Right cardiac atrium (tissue), 5 donors: Measurements from ENCODE around the gene ARAP2. TPM values are rescaled to one million over a fixed set of nuclear protein-coding genes. Genes with fewer than 3 reads are reported as not detected.

Source experiments
- ATAC-seq, 2 donors: fragments of 200-7000 bp; cut with Tn5 transposase; one replicate each; pipeline versions ENCODE4 v1.8.0 to v1.9.1; 2020; ENCODE audit warnings: moderate library complexity in 2 of 2, mild to moderate bottlenecking in 1 of 2
- DNase-seq, 3 donors: peaks; one replicate each; pipeline ENCODE4 v3.0.0-alpha.2; 2020
- H3K27ac ChIP-seq: one replicate; pipeline ENCODE4 v1.5.1; 2013; ENCODE audit warnings: mild to moderate bottlenecking, low read length, control low read depth, moderate library complexity
- H3K27me3 ChIP-seq: one replicate; pipeline ENCODE4 v1.6.1; 2013; ENCODE audit not compliant: control insufficient read depth, insufficient read depth
- H3K4me1 ChIP-seq: one replicate; pipeline ENCODE4 v1.6.1; 2013; ENCODE audit warnings: low read length; ENCODE audit not compliant: control insufficient read depth, insufficient read depth
- H3K4me3 ChIP-seq: one replicate; pipeline ENCODE4 v1.5.1; 2013; ENCODE audit warnings: low read length, control low read depth
- H3K9me3 ChIP-seq: one replicate; pipeline ENCODE4 v1.6.1; 2013; ENCODE audit warnings: low read length; ENCODE audit not compliant: control insufficient read depth
- WGBS: extraction: QIAGEN DNeasy Blood & Tissue Kit; methylation state at CpG from one replicate; pipeline ENCODE4 v1.1.7; 2013; 5-methylcytosine and 5-hydroxymethylcytosine counted together
- intact Hi-C, 4 donors: fragments of 100-400 bp; cut with DNase I; formaldehyde crosslinking; loops; one replicate each; pipeline versions ENCODE4 v1.11.0 to v1.14.0; 2022 to 2023
- polyA plus RNA-seq: library from polyadenylated mRNA; stranded (reverse); fragments of 200-250 nt; gene quantifications from one replicate; pipeline ENCODE4 v1.2.3, GENCODE V29; 2013
- total RNA-seq, 4 donors: library from RNA; stranded (reverse); fragmentation: NEBNext Ultra II Directional; extraction: Animal tissue kit (Norgen Biotek cat#: 25700); gene quantifications; one replicate each; pipeline ENCODE4 v1.2.1, GENCODE V29; 2021
- donor health status: healthy with polysubstance abuse.
- donor health status: DM: no; HTN: yes; CAD: no.
- donor health status: DM: no; HTN: no; CAD: no.
- donor health status: DM: no; HTN: yes; CAD: no; lungs with severe emphysema.
- donor health status: DM: yes; HTN: yes; CAD: no.

The ARAP2 gene
- total and polyA plus RNA-seq, 5 donors, result 0.72 to 9.4 (median 3.7) TPM

DNA sequence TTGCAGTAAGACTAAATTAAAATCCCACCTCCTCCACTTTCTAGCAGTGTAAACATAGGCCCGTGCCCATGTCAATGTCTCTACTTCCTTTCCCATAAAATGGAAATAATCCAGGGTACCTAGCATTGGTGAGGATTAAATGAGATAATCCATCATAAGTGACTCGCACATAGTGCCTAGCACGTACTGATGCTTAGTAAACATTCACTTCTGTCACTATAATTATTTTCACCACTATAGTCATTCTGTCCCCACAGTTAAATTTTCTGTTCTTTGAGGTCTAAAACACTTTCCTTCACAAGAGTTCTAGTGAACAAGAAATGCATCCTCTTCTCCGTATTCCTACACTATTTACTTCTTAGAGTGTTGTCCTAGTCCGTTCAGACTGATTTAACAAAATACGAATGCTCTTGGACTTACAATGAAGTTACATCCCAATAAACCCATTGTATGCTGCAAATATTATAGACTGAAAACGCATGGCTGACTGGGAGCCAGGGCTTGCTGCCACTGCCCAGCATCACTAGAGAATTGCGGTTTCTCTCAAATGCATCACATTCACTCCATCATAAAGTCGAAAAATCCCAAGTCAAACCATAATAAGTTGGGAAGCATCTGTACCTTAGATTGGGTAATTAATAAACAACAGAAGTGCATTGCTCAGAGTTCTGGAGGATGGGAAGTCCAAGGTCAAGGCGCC is 10.6 kb downstream of the ARAP2 start:
- ATAC-seq (no peak), DNase-seq (no peak)
- intact Hi-C loops, result no loop called here
- Histone ChIP-seq H3K9me3 (peaks cover 2% of the 10 kb centered on the region), H3K4me3 (no peak overlapping the region), H3K4me1 (no peaks in the 10 kb centered on the region), H3K27me3 (no peaks in the 10 kb centered on the region), H3K27ac (no peak overlapping the region)
- 90% methylated on average over 10 of the region's 10 CpGs for WGBS

DNA sequence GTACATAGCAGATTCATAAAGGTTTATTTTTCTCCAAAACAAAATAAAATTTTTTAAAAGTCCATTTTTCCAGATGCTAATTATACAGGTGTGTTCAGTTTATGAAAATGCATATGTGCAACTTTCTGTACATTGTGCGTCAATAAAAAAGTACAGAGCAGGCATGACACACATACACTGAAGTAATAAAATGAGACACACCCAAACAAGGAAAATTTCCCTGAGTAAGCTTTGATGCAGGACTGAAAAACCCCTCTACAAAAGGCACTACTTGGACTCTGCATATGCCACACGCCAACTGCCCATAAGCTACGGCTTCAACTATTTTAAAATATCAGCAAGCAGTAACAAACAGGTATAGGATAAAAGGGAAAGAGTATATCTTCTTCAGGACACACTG is 13.8 kb downstream of the ARAP2 start:
- intact Hi-C loops, result no loop called here
- 92% methylated on average over 3 of the region's 3 CpGs for WGBS

DNA sequence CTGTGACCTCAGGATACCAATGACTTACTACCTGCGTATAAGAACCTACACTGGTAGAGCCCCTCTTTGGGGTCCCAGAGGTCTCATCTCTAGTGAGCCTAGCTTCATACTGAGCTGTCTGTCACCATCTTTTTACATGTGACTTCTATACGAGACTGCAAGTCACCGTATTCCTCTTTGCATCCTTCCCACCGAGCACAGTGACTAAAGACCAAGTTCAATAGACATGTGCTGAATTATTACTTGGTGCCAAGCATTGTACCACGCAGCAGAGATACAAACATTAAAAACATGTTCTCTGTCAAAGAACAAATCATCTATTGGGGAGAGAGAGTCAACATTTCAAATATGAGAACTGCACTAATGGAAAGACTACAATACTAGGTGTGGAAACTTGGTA is 16.4 kb downstream of the ARAP2 start:
- Histone ChIP-seq H3K27me3 (no peaks in the 10 kb centered on the region), H3K4me3 (no peak overlapping the region), H3K9me3 (no peaks in the 10 kb centered on the region), H3K4me1 (no peaks in the 10 kb centered on the region), H3K27ac (no peak overlapping the region)
- DNase-seq (no peak), ATAC-seq (no peak)
- intact Hi-C loops, result no loop called here
- WGBS, result 74% methylated on average over 5 of the region's 5 CpGs

More for the DNA sequence above, 13.8 kb downstream of the ARAP2 start:
- Histone ChIP-seq H3K27ac (no peak overlapping the region), H3K9me3 (no peaks in the 10 kb centered on the region), H3K4me1 (no peaks in the 10 kb centered on the region), H3K27me3 (no peaks in the 10 kb centered on the region), H3K4me3 (no peak overlapping the region)
- no peak for ATAC-seq
- DNase-seq, result no peak

DNA sequence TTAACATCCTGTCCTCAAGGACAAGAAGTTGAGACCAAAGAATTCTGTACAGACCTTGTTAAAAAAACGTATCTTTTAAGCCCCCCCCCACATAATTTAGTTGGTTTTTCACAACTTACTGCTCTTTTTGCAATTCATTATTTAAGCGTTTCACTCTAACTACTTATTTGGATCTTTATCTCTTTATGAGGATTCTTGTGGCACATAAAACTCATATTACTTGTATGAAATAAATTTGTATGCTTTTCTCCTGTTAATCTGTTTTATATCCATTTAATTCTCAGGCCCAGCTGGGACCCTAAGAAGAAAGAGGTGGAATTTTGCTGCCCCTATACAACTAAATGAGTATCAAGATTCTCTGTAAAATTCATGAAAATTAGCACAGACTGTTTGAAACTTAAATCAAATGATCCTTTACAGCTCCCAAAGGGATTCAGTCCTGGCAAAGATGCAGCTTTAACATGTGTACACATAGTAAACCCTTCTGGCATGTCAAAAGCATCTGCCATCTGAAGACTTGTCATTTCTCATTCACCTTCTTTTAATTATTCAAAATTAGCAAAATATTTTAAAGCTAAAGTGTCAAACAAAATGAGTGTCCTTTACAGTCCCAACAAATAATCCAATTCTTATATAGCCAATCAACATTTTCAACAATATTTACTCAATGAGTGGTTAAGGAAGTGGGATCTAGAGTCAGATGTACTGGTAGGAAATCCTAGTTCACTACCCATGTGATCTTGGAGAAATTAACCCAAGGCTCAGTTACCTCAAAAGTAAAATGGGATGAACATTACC is 17.7 kb downstream of the ARAP2 start:
- WGBS, result 68% methylated on average over 2 of the region's 2 CpGs
- H3K4me1 ChIP-seq, result no peaks in the 10 kb centered on the region
- intact Hi-C loops, result no loop called here

DNA sequence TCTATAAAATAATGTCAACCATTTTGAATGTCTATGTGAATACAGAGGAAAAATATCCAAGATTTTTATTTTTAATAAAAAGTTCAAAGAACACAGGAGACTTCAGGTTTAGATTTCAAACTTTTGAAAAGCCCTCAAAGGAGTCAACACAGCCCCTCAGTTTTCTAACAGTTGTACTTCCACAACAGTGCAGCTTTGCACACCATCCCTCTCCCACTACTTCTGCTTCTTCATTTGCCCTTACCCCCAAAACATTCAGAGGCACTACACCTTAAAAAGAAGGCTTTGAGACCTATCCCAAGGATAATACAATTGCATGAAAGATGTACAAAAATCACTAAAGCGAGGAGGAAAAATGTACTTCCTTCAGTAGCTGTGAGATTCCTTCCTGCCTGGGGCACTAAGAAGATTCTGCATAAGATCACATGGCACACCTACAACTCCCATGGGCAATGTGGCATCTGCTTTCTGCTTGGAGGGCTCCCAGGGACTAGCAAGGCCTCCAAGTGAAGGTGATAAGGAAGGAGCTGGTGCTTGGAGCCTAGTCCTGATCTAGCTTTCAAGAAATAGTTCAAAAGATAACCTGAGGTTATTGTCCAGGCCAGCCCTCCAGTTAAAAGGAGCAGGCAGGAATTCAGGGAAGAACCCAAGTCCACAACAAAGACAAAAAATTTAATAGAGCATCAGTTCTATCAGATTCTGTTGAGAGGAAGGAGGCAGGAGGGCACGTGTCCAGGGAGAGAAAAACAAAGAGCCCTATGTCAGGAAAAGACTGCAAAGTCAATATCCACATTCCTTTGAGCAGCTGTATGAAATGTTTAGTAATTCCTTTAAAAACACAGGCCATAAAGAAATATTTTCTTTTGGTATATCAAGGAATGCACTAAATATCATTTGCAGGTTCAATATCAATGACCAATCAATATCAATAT is 19.1 kb downstream of the ARAP2 start:
- Histone ChIP-seq H3K4me1 (no peaks in the 10 kb centered on the region), H3K9me3 (no peaks in the 10 kb centered on the region), H3K27me3 (no peaks in the 10 kb centered on the region), H3K27ac (no peak overlapping the region), H3K4me3 (no peak overlapping the region)
- ATAC-seq (no peak), DNase-seq (no peak)
- 65% methylated on average over 2 of the region's 2 CpGs for WGBS
- intact Hi-C loops, result no loop called here

More for the DNA sequence above, 17.7 kb downstream of the ARAP2 start:
- Histone ChIP-seq H3K4me3 (no peak overlapping the region), H3K9me3 (no peaks in the 10 kb centered on the region), H3K27me3 (no peaks in the 10 kb centered on the region), H3K27ac (no peak overlapping the region)
- DNase-seq, result no peak
- ATAC-seq, result no peak

DNA sequence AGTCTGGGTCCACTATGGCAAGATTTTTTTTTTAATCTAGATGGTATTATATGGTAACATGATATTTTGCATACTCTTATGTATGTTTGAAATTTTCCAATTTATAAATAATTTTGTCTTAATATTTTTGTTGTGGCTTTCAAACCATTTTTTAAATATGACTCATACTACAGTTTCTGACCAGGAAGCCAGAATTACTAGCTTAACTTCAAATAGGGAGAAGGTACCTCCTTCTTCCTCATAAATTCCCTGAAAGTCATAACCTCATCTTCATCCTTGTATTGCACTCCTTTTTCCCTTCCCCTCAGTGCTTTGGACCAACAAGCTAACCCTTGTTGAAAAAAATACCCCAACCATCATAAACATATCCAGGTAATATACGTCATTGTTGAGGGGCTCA is 21.6 kb downstream of the ARAP2 start:
- ATAC-seq (no peak), DNase-seq (no peak)
- intact Hi-C loops, result no loop called here
- H3K4me1 ChIP-seq, result no peaks in the 10 kb centered on the region
- no peak overlapping the region for H3K4me3 ChIP-seq
- no peaks in the 10 kb centered on the region for H3K9me3 ChIP-seq
- H3K27me3 ChIP-seq, result no peaks in the 10 kb centered on the region
- no peak overlapping the region for H3K27ac ChIP-seq
- 94% methylated on average over 1 of the region's 1 CpG for WGBS

DNA sequence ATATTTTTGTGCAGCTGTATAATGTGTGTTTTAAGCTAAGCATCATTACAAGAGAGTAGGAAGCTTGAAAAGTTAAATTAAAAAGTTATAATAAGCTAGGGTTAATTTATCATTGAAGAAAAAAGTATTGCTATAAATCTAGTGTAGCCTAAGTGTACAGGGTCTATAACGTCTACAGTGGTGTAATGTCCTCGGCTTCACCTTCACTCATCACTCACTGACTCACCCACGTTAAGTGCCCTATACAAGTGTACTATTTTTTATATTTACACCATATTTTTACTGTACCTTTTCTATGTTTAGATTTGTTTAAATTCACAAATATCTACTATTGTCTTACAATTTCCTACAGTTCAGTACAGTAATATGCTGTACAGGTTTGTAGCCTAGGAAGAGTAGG is 23.5 kb downstream of the ARAP2 start:
- Histone ChIP-seq H3K4me1 (no peaks in the 10 kb centered on the region), H3K9me3 (no peaks in the 10 kb centered on the region), H3K27me3 (no peaks in the 10 kb centered on the region), H3K4me3 (no peak overlapping the region), H3K27ac (no peak overlapping the region)
- intact Hi-C loops, result no loop called here
- 73% methylated on average over 3 of the region's 3 CpGs for WGBS
- DNase-seq (no peak), ATAC-seq (no peak)

DNA sequence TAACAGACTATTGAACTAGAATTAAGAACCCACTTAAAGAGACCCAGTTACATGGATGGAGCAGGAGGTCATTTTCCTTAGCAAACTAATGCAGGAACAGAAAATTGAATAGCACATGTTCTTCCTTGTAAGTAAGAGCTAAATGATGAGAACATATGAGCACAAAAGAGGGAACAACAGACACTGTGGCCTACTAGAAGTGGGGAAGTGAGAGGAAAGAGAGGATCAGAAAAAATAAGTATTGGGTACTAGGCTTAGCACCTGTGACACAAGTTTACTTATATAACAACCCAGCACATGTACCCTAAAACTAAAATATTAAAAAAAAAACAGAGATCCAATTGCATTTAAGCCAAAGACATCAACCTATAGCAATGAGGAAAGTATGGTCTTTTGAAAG is 26.2 kb downstream of the ARAP2 start:
- DNase-seq, result no peak
- Histone ChIP-seq H3K4me3 (no peak overlapping the region), H3K9me3 (no peaks in the 10 kb centered on the region), H3K4me1 (no peaks in the 10 kb centered on the region), H3K27me3 (no peaks in the 10 kb centered on the region), H3K27ac (no peak overlapping the region)
- intact Hi-C loops, result no loop called here
- no peak for ATAC-seq

DNA sequence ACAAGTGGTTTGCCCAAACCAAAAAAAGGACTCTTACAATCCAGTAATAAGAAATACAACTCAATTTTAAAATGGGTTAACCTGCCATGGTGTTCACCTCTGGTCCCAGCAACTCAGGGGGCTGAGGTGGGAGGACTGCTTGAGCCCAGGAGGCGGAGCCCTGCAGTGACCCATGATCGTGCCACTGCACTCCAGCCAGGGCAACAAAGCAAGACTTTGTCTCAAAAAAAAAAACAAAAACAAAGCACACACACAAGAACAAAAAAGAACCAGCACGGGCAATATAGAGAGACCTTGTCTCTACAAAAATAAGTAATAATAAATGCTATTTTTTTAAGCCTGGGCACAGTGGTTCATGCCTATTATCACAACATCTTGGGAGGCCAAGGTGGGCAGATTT is 28.7 kb downstream of the ARAP2 start:
- intact Hi-C loops, result no loop called here
- Histone ChIP-seq H3K4me3 (no peak overlapping the region), H3K27ac (no peak overlapping the region), H3K27me3 (no peaks in the 10 kb centered on the region), H3K9me3 (no peaks in the 10 kb centered on the region), H3K4me1 (no peaks in the 10 kb centered on the region)
- ATAC-seq (no peak), DNase-seq (no peak)
- WGBS, result 88% methylated on average over 3 of the region's 3 CpGs

DNA sequence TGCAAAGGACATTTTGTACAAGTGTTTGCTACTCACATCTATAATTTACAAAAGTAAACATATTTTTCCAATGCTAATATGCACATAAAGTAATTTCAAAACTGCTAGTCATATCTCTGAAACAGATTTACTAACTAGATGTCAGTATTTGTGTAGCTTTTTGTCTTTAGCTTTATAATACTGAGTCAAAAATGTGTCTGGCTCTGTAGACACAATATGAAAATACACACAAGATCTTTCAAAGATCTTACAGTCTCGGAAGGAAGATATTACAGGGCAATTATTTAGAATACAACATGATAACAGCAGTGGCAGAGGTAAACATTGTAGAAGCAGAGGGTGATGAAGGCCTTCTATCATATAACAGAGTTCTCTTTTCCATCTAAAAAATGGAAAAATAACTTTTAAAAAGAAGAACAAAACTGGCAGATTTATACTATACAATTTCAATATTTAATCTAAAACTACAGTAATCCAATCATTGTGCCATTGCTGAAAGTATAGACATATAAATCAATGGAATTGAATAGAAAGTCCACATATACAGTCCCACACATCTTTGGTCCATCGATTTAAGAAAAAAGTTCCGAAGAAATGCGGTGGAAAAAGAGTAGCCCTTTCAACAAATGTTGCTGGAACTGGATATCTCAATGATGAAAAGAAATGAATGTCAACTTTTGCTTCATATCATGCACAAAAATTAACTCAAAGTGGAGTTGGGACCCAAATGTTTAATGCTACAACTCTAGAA is 29.4 kb downstream of the ARAP2 start:
- no peaks in the 10 kb centered on the region for H3K4me1 ChIP-seq
- 60% methylated on average over 4 of the region's 4 CpGs for WGBS
- intact Hi-C loops, result no loop called here
- H3K27ac ChIP-seq, result no peak overlapping the region
- no peak overlapping the region for H3K4me3 ChIP-seq
- H3K27me3 ChIP-seq, result no peaks in the 10 kb centered on the region
- no peak for DNase-seq
- no peak for ATAC-seq
- no peaks in the 10 kb centered on the region for H3K9me3 ChIP-seq
